HAP-1 (cell line): ENCODE measurements around the gene MIPEP.

ENCODE experiments used
- DNase-seq, 2 experiments: peaks; one replicate each; pipeline ENCODE4 v3.0.0-alpha.2; 2016 to 2020; ENCODE audit warnings: low spot score in 2 of 2
- H3K27me3 ChIP-seq: fragments of 250-450 bp; sonication (Bioruptor Pico); 2 replicates; pipeline ENCODE4 v1.5.1; 2020; ENCODE audit warnings: low read depth, mild to moderate bottlenecking, moderate library complexity
- H3K36me3 ChIP-seq: fragments of 250-450 bp; sonication (Bioruptor Pico); replicated peaks from 2 replicates; pipeline ENCODE4 v1.5.1; 2020; ENCODE audit warnings: mild to moderate bottlenecking
- H3K4me1 ChIP-seq: fragments of 250-450 bp; sonication (Bioruptor Pico); 2 replicates; pipeline ENCODE4 v1.5.1; 2020; ENCODE audit warnings: mild to moderate bottlenecking
- H3K4me3 ChIP-seq: fragments of 250-450 bp; sonication (Bioruptor Pico); 2 replicates; pipeline ENCODE4 v1.5.1; 2020; ENCODE audit warnings: mild to moderate bottlenecking, moderate library complexity
- H3K9me3 ChIP-seq: fragments of 250-450 bp; sonication (Bioruptor Pico); 2 replicates; pipeline ENCODE4 v1.5.1; 2020; ENCODE audit warnings: mild to moderate bottlenecking, moderate library complexity
- in situ Hi-C: fragments of 300-500 bp; cut with MboI; formaldehyde crosslinking; loops from 3 replicates; pipeline ENCODE4 v1.14.3; 2020; ENCODE audit warnings: low sequenced_read_pairs, inconsistent platforms, mixed read lengths

The MIPEP gene

DNA sequence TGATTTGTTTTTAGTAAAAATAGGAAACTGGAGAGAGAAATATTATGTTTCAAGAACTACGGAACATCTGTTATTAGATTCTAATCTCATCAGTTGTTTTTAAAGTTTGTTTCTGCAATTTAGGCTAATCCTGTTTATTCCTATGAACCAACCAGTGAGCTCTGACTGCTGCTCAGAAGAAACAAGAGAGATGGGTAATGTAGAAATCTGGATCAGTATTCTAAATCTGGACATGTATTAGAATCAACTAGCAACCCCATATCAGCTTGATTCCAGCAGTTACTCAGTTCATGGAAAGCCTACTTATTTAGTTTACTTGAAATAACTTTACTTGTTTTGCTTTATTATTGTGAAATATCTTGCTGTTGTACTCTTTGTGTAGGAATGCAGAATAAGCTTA lies 203.8 kb downstream of the MIPEP start:
- Histone ChIP-seq H3K36me3 (no peaks in the 10 kb centered on the region), H3K27me3 (peaks cover 2% of the 10 kb centered on the region; the same call in 1 of the 2 replicates), H3K9me3 (no peaks in the 10 kb centered on the region), H3K4me3 (no peak overlapping the region), H3K4me1 (no peaks in the 10 kb centered on the region)
- in situ Hi-C loops, result no loop called here
- DNase-seq, result no peak

- H3K4me3 ChIP-seq, result no peak overlapping the region
- in situ Hi-C loops, result no loop called here
- H3K27me3 ChIP-seq, result peaks cover 2% of the 10 kb centered on the region; the same call in 1 of the 2 replicates
- no peaks in the 10 kb centered on the region for H3K4me1 ChIP-seq
- DNase-seq, result no peak
- H3K36me3 ChIP-seq, result no peaks in the 10 kb centered on the region
- no peaks in the 10 kb centered on the region for H3K9me3 ChIP-seq
Measured at GRCh38 chr13:23684647-23685046, 204.6 kb downstream of the MIPEP start.

GRCh38 chr13:23683084-23683483 lies 206.1 kb downstream of the MIPEP start:
- in situ Hi-C loops, result no loop called here

DNA sequence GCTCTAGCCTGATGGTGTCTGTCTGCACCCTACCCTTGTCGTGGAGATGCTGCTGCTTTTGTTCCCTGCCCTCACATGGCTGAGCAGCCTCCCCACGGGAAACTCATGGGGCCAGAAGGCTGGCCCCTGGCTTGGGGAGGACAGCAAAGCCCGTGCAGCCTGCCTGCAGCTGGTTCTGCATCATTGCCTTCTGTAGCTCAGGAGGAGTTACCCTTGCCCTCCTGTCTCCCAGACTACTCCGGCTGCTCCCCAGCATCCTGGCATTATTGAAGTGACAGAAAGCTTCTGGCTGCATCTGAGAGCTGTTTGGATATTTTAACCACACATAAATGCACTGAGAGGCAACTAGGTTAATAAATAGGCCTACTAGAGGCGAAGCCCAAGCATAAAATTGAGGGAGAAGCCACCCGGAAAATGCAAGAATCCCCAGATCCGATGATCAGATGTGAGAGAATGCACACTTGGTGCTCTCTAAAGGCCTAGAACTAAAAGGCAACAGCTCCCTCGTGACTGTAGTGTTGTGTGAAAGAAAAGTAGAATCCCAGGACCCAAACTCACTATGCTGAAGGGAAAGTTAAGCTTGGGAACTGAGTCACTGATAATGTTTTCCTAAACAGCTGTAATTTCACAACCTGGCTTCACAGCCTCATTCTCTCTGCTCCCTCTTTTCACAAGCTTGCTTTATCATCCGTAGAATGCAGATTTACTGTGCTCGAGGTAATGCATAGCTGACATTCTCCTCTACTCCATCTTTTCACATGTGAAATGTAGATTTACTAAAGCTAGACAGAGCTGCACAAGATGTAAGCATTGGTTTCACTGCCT lies 208.1 kb downstream of the MIPEP start:
- Histone ChIP-seq H3K9me3 (no peaks in the 10 kb centered on the region), H3K4me3 (no peak overlapping the region), H3K27me3 (peaks cover 2% of the 10 kb centered on the region; the same call in 1 of the 2 replicates), H3K4me1 (no peaks in the 10 kb centered on the region), H3K36me3 (no peaks in the 10 kb centered on the region)
- no peak for DNase-seq
- in situ Hi-C loops, result no loop called here

More at GRCh38 chr13:23683084-23683483, 206.1 kb downstream of the MIPEP start:
- DNase-seq, result no peak
- no peaks in the 10 kb centered on the region for H3K36me3 ChIP-seq
- no peaks in the 10 kb centered on the region for H3K4me1 ChIP-seq
- no peaks in the 10 kb centered on the region for H3K9me3 ChIP-seq
- H3K27me3 ChIP-seq, result peaks cover 2% of the 10 kb centered on the region; the same call in 1 of the 2 replicates
- no peak overlapping the region for H3K4me3 ChIP-seq
